Suprapubic skin (tissue), 4 donors: ENCODE results near the gene ZNF592. TPM values are rescaled to one million over a fixed set of nuclear protein-coding genes. Genes with fewer than 3 reads are reported as not detected.
A peak's percentile ranks its signal among the peaks of the same experiment; 100 is the strongest.

Experiments
- DNase-seq, 2 donors: peaks; one replicate each; pipeline ENCODE4 v3.0.0-alpha.2; 2019; ENCODE audit warnings: low spot score in 2 of 2
- H3K27ac ChIP-seq: fragments of 200-600 bp; sonication (generic); one replicate; pipeline ENCODE4 v1.5.1; 2019
- H3K27me3 ChIP-seq: fragments of 200-600 bp; sonication (generic); one replicate; pipeline ENCODE4 v1.5.1; 2019
- H3K36me3 ChIP-seq: fragments of 200-600 bp; sonication (generic); one replicate; pipeline ENCODE4 v1.5.1; 2019
- H3K4me1 ChIP-seq: fragments of 200-600 bp; sonication (generic); one replicate; pipeline ENCODE4 v1.5.1; 2019
- H3K4me3 ChIP-seq: fragments of 200-600 bp; sonication (generic); one replicate; pipeline ENCODE4 v1.5.1; 2019; ENCODE audit warnings: mild to moderate bottlenecking
- H3K9me3 ChIP-seq: fragments of 200-600 bp; sonication (generic); one replicate; pipeline ENCODE4 v1.5.1; 2019
- EP300 ChIP-seq: sonication (generic); formaldehyde crosslinking; IDR thresholded peaks from one replicate; pipeline ENCODE4 v1.6.1; 2017; ENCODE audit warnings: antibody characterized with exemption
- POLR2A ChIP-seq, 2 donors: fragments of 450-650 bp; IDR thresholded peaks; one replicate each; pipeline ENCODE4 v1.6.1; 2017; ENCODE audit warnings: antibody characterized with exemption in 2 of 2, mild to moderate bottlenecking in 2 of 2, moderate library complexity in 2 of 2
- POLR2AphosphoS5 ChIP-seq, 3 donors: sonication (generic); formaldehyde crosslinking; IDR thresholded peaks; one replicate each; pipeline ENCODE4 v1.6.1; 2017; ENCODE audit warnings: antibody characterized with exemption in 3 of 3
- WGBS: methylation state at CpG from one replicate; pipeline ENCODE4 v1.1.5; 2018; 5-methylcytosine and 5-hydroxymethylcytosine counted together
- total RNA-seq, 4 donors: library from RNA; depleted of rRNA; stranded (reverse); fragments of >200 nt; gene quantifications; one replicate each; pipeline ENCODE4 v1.1.0, GENCODE V29; 2016
- TF ChIP-seq, protein P1 (sequence below), 2 donors: fragments of 200-600 bp in 1 of 2; fragments of 450-650 bp in 1 of 2; sonication (generic) in 1 of 2; IDR thresholded peaks; one replicate each; pipeline ENCODE4 v1.5.1; 2016 to 2019; ENCODE audit warnings: antibody characterized with exemption in 2 of 2, mild to moderate bottlenecking in 1 of 2, moderate library complexity in 1 of 2

Gene ZNF592
- total RNA-seq, 4 donors from 2014 or later: 23.1 to 37.2 (median 30.7) TPM

DNA sequence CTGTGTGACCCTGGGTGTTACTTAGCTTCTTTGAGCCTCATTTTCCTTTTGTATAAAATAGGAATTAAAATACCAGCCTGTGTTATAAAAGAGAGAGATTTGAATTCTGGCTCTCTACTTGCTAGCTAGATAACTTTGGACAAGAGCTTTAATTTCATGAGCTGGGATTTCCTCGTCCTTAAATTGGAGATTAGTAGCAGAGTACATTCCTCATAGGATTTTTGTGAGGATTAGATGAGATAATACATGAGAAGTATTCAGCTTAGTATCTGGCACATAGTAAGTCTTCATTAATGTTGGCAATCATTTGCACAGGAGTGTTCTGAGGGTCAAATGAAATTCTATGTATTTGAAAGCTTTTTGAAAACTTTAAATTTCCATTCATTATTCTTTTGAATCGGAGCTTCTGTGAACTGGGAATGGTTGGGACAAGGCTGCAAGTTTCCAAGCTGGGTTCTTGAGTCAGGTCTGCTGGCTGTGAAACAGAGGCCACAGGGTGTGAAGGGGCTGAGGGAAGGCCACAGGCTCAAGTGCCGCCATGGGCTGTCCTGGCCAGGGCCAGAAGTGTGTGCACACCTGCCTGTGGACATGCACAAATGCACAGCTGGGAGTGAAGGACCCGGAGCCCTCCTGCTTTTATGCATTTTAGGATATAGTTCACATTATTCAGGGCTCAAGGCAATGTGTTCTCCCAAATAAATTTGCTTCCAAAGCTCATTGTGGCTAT is 86.0 kb downstream of the ZNF592 start:
- Histone ChIP-seq H3K27ac (no peak overlapping the region), H3K4me3 (no peak overlapping the region), H3K36me3 (no peaks in the 10 kb centered on the region), H3K9me3 (no peaks in the 10 kb centered on the region), H3K4me1 (no peaks in the 10 kb centered on the region), H3K27me3 (no peaks in the 10 kb centered on the region)
- 94% methylated on average over 4 of the region's 4 CpGs for WGBS
- DNase-seq: no peak
- TF ChIP-seq POLR2A (IDR thresholded peaks at IDR 0.05) (no peak), POLR2AphosphoS5 (IDR thresholded peaks at IDR 0.05) (no peak), EP300 (no peak)
- TF ChIP-seq, protein P1, sequence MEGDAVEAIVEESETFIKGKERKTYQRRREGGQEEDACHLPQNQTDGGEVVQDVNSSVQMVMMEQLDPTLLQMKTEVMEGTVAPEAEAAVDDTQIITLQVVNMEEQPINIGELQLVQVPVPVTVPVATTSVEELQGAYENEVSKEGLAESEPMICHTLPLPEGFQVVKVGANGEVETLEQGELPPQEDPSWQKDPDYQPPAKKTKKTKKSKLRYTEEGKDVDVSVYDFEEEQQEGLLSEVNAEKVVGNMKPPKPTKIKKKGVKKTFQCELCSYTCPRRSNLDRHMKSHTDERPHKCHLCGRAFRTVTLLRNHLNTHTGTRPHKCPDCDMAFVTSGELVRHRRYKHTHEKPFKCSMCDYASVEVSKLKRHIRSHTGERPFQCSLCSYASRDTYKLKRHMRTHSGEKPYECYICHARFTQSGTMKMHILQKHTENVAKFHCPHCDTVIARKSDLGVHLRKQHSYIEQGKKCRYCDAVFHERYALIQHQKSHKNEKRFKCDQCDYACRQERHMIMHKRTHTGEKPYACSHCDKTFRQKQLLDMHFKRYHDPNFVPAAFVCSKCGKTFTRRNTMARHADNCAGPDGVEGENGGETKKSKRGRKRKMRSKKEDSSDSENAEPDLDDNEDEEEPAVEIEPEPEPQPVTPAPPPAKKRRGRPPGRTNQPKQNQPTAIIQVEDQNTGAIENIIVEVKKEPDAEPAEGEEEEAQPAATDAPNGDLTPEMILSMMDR (IDR thresholded peaks at IDR 0.05): no peak

DNA sequence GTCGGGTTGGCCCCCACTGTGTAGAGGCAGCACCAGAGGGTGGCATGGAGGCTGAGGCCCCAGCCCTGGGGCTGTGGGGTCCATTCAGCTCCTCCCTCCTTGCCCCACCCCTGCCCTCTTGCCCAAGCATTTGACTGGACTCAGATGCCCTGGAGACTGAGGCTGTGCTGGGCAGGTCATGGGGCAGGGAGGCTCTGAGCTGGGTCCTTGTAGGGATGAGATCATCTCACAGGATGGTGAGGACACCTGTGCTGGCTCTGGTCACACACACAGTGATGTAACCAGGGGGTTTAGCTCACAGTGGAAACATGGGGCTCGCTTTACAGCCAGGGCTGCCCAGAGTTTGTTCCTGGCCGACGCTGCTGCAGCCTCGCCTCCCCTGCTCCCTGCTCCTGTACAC is 86.6 kb downstream of the ZNF592 start:
- H3K27me3 ChIP-seq: no peaks in the 10 kb centered on the region
- WGBS: 98% methylated on average over 5 of the region's 5 CpGs
- no peaks in the 10 kb centered on the region for H3K36me3 ChIP-seq
- no peak overlapping the region for H3K27ac ChIP-seq
- DNase-seq: no peak
- H3K4me3 ChIP-seq: no peak overlapping the region
- no peak for TF ChIP-seq POLR2A (IDR thresholded peaks at IDR 0.05)
- TF ChIP-seq, protein P1 (IDR thresholded peaks at IDR 0.05): no peak
- no peak for TF ChIP-seq POLR2AphosphoS5 (IDR thresholded peaks at IDR 0.05)
- no peak for TF ChIP-seq EP300
- no peaks in the 10 kb centered on the region for H3K9me3 ChIP-seq
- H3K4me1 ChIP-seq: no peaks in the 10 kb centered on the region

DNA sequence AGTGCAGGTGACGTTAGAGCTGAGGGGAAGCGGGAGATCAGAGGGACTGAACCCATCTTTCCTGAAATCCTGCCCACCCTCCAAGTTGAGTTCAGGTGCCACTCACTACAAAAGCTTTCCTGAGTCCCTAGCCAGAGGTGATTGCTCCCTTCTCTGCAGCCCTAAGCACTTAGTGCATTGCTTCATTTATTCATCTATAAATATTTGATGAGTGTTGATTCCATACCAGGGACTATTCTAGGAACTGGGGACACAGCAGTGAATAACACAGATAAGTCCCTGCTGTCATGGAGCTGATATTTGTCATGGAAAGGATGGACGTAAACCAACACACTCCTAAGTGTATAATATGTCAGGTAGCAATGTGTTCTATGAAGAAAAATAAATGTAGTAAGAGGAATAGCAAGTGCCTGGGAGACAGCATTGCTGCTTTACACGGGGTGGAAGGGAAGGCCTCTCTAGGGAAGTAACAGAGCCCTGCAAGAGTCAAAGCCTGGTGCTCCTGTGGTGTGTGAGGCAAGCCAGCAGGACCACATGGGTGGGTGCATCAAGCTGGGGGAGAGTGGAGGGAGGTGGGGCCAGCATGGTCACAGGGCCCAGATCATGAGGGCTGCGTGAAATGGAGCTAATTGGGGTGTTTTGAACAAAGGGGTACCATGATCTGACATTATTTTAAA is 87.4 kb downstream of the ZNF592 start:
- H3K4me3 ChIP-seq: no peak overlapping the region
- TF ChIP-seq, protein P1 (IDR thresholded peaks at IDR 0.05): no peak
- TF ChIP-seq POLR2A (IDR thresholded peaks at IDR 0.05): no peak
- no peak for TF ChIP-seq EP300
- TF ChIP-seq POLR2AphosphoS5 (IDR thresholded peaks at IDR 0.05): no peak
- H3K9me3 ChIP-seq: no peaks in the 10 kb centered on the region
- H3K27ac ChIP-seq: no peak overlapping the region
- H3K4me1 ChIP-seq: peaks cover 2% of the 10 kb centered on the region
- 92% methylated on average over 5 of the region's 5 CpGs for WGBS
- H3K27me3 ChIP-seq: no peaks in the 10 kb centered on the region
- DNase-seq: no peak
- no peaks in the 10 kb centered on the region for H3K36me3 ChIP-seq

DNA sequence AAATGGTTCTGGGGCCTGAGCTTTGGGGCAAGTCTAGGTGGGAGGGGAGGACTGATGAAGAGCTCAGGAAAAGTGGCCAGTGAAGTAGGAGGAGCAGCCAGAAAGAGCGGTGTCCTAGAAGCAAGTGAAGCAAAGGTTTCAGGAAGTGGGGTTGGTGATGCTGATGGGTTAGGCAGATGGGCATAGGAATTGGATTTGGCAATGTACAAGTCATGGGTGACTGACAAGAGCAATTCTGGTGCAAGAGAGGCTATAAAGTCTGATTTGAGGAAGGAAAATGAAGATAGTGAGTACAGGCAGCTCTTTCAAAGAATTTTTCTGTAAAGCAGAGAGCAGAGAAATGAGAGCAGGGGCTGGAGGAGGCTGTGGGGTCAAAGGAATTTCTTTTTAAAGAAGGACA is 88.5 kb downstream of the ZNF592 start:
- Histone ChIP-seq H3K27me3 (no peaks in the 10 kb centered on the region), H3K9me3 (no peaks in the 10 kb centered on the region), H3K4me1 (peaks cover 7% of the 10 kb centered on the region), H3K4me3 (no peak overlapping the region), H3K27ac (no peak overlapping the region), H3K36me3 (no peaks in the 10 kb centered on the region)
- TF ChIP-seq EP300 (no peak), POLR2AphosphoS5 (IDR thresholded peaks at IDR 0.05) (no peak), POLR2A (IDR thresholded peaks at IDR 0.05) (no peak)
- TF ChIP-seq, protein P1 (IDR thresholded peaks at IDR 0.05): no peak
- 91% methylated on average over 1 of the region's 1 CpG for WGBS
- DNase-seq: no peak

DNA sequence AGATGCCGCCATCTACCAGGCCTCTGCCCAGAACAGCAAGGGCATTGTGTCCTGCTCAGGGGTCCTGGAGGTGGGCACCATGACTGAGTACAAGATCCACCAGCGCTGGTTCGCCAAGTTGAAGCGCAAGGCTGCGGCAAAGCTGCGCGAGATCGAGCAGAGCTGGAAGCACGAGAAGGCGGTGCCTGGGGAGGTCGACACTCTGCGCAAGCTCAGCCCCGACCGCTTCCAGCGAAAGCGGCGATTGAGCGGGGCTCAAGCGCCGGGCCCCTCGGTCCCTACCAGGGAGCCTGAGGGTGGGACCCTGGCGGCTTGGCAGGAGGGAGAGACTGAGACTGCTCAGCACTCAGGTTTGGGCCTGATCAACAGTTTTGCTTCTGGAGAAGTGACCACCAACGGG is 91.3 kb downstream of the ZNF592 start:
- peaks cover 7% of the 10 kb centered on the region for H3K4me1 ChIP-seq
- no peak overlapping the region for H3K4me3 ChIP-seq
- DNase-seq: peak in 1 of 2 donors; percentile 51
- 97% methylated on average over 22 of the region's 23 CpGs for WGBS
- TF ChIP-seq EP300: no peak
- TF ChIP-seq POLR2AphosphoS5 (IDR thresholded peaks at IDR 0.05): no peak
- TF ChIP-seq, protein P1 (IDR thresholded peaks at IDR 0.05): no peak
- TF ChIP-seq POLR2A (IDR thresholded peaks at IDR 0.05): no peak
- H3K36me3 ChIP-seq: no peaks in the 10 kb centered on the region
- H3K9me3 ChIP-seq: no peaks in the 10 kb centered on the region
- H3K27me3 ChIP-seq: no peaks in the 10 kb centered on the region
- peak overlapping the region; percentile 10 for H3K27ac ChIP-seq
